ENCODE results near the gene SLC25A30. TPM values are rescaled to one million over a fixed set of nuclear protein-coding genes. Genes with fewer than 3 reads are reported as not detected.

SLC25A30 gene
- total RNA-seq, 1 donor from 2014 or later: 175 TPM

DNA sequence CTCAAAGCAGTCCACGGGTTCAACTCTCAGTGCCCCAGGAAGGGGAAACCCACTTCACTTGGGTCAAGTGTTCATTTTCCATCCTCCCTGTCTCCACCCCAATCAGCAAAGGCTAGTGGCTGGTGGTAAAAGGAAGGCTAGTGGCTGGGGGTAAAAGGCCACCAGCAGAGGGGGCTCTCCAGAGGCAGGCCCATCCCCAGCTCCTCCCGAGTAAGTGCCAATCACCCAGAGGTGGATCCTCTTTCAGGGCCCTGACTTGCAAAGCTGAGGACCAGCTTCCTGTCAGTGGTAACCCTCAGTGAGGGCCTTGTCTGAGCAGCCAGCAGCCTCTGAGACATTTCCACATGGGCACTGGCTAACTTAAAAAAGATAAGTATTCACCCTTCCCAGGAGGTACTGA lies 55.2 kb downstream of the SLC25A30 start:
- TF ChIP-seq, protein P1, sequence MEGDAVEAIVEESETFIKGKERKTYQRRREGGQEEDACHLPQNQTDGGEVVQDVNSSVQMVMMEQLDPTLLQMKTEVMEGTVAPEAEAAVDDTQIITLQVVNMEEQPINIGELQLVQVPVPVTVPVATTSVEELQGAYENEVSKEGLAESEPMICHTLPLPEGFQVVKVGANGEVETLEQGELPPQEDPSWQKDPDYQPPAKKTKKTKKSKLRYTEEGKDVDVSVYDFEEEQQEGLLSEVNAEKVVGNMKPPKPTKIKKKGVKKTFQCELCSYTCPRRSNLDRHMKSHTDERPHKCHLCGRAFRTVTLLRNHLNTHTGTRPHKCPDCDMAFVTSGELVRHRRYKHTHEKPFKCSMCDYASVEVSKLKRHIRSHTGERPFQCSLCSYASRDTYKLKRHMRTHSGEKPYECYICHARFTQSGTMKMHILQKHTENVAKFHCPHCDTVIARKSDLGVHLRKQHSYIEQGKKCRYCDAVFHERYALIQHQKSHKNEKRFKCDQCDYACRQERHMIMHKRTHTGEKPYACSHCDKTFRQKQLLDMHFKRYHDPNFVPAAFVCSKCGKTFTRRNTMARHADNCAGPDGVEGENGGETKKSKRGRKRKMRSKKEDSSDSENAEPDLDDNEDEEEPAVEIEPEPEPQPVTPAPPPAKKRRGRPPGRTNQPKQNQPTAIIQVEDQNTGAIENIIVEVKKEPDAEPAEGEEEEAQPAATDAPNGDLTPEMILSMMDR (IDR thresholded peaks at IDR 0.05; ENCODE audit: borderline replicate concordance): no peak
- intact Hi-C loops (cut with micrococcal nuclease): no loop called here
- DNase-seq: no peak
- Histone ChIP-seq H3K27ac (replicated peaks) (no peak overlapping the region), H3K4me1 (peaks cover 6% of the 10 kb centered on the region), H3K4me3 (no peak overlapping the region), H3K27me3 (ENCODE audit: low read depth) (no peaks in the 10 kb centered on the region), H3K36me3 (peaks cover 25% of the 10 kb centered on the region), H3K9me3 (replicated peaks) (peaks cover 6% of the 10 kb centered on the region)

DNA sequence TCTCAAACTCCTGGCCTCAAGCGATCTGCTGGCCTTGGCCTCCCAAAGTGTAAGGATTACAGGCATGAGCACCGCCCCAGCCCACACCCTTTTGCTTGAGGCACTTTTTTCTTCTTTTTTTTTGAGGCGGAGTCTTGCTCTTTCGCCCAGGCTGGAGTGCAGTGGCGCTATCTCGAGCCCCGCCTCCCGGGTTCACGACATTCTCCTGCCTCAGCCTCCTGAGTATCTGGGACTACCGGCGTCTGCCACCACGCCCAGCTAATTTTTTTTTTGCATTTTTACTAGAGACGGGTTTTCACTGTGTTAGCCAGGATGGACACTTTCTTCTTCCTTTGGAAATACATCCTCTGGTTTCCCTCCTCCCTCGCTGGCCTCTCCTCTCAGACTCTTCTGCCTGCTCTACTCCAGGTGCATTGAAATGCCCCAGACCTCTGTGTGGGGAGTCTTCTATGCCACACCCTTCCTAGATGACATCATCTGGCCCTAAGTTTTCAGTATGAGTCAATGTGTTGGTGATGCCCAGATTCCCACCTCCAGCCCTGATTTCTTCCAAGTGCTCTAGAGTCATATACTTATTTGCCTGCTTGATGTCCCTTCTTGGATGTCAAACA lies 56.5 kb downstream of the SLC25A30 start:
- Histone ChIP-seq H3K27me3 (ENCODE audit: low read depth) (no peaks in the 10 kb centered on the region), H3K9me3 (replicated peaks) (peaks cover 6% of the 10 kb centered on the region), H3K4me1 (no peaks in the 10 kb centered on the region), H3K36me3 (peaks cover 27% of the 10 kb centered on the region), H3K4me3 (no peak overlapping the region), H3K27ac (replicated peaks) (no peak overlapping the region)
- intact Hi-C loops (cut with micrococcal nuclease): no loop called here
- no peak for DNase-seq
- TF ChIP-seq, protein P1 (IDR thresholded peaks at IDR 0.05; ENCODE audit: borderline replicate concordance): no peak

DNA sequence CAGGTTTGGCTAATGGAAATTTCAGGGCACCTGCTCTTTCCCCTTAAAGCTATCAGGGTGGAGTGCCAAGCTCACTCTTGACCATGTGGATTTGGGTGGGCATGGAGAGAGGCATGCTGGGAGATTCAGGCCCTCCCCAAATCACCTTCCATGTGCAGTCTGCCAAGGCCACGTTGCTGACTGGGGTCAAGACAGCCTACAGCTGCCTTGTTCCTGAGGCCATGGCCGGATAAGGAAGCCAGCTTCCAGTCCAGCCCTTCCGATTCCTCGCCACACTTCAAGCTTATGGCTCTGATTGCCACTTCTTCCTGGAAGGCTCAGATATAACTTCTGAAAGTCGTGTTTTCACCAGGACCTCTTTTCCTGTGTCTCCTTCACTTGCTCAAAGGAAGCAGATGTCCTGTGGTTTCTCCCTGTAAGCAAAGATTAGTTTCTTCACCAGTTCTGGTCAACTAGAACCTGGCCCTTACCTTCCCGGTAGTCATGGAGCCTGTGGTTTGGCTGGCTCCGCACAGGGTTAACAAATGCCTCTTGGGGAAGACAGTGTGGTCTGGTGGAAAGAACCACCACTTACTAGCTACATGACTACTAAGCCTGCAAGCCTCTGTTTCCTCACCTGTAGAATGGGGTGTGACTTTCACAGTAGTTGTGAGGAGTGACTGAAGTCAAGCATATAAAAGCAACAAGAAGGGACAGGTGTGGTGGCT lies 61.1 kb downstream of the SLC25A30 start:
- DNase-seq: no peak
- Histone ChIP-seq H3K27me3 (ENCODE audit: low read depth) (no peaks in the 10 kb centered on the region), H3K4me3 (no peak overlapping the region), H3K9me3 (replicated peaks) (no peaks in the 10 kb centered on the region), H3K36me3 (peaks cover 60% of the 10 kb centered on the region), H3K27ac (replicated peaks) (no peak overlapping the region), H3K4me1 (no peaks in the 10 kb centered on the region)
- intact Hi-C loops (cut with micrococcal nuclease): no loop called here
- TF ChIP-seq, protein P1 (IDR thresholded peaks at IDR 0.05; ENCODE audit: borderline replicate concordance): no peak

DNA sequence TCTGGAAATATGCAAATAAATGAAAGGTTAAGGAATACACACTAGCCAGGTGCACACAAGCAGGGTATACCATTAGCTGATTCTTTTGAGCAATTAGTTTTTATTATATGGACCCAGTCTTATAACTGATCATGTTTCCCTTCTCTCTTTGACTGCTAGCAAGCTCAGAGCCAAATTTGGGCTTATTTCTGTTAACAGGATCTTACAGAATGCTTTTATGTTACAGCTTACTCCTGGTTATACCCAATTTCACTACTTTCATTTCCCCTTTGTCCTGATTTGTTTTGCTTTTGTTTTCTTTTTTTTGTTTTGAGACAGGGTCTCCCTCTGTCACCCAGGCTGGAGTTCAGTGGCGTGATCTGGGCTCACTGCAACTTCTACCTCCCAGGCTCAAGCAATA lies 64.3 kb downstream of the SLC25A30 start:
- H3K27me3 ChIP-seq (ENCODE audit: low read depth): no peaks in the 10 kb centered on the region
- no peak overlapping the region for H3K4me3 ChIP-seq
- intact Hi-C loops (cut with micrococcal nuclease): no loop called here
- peaks cover 61% of the 10 kb centered on the region for H3K36me3 ChIP-seq
- peaks cover 6% of the 10 kb centered on the region for H3K4me1 ChIP-seq
- DNase-seq: no peak
- no peaks in the 10 kb centered on the region for H3K9me3 ChIP-seq (replicated peaks)
- TF ChIP-seq, protein P1 (IDR thresholded peaks at IDR 0.05; ENCODE audit: borderline replicate concordance): no peak
- H3K27ac ChIP-seq (replicated peaks): no peak overlapping the region

DNA sequence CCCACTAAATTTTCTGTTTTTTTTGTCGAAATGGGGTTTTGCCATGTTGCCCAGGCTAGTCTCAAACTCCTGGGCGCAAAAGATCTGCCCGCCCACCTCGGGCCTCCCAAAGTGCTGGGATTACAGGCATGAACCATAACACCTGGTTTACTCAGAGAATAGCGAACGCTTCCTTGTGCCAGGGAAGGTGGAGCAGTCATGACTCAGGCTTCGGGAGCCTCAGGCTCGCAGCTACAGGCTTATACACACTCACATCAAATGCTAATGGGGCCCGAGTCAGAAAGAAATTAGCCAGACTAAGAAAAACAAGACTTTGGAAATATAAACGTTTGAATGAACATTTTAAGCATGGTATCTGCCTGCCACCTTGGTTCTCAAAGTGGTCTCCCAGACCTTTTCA lies 66.1 kb downstream of the SLC25A30 start:
- Histone ChIP-seq H3K27ac (replicated peaks) (no peak overlapping the region), H3K9me3 (replicated peaks) (no peaks in the 10 kb centered on the region), H3K4me1 (peaks cover 13% of the 10 kb centered on the region), H3K27me3 (ENCODE audit: low read depth) (no peaks in the 10 kb centered on the region), H3K4me3 (no peak overlapping the region), H3K36me3 (peaks cover 64% of the 10 kb centered on the region)
- TF ChIP-seq, protein P1 (IDR thresholded peaks at IDR 0.05; ENCODE audit: borderline replicate concordance): no peak
- no peak for DNase-seq
- intact Hi-C loops (cut with micrococcal nuclease): no loop called here
